IMR-90 (cell line): ENCODE data around the gene MIER3. TPM values are rescaled to one million over a fixed set of nuclear protein-coding genes. Genes with fewer than 3 reads are reported as not detected.

Experiments
- ATAC-seq: fragments of 200-7000 bp; cut with Tn5 transposase; 2 replicates; pipeline ENCODE4 v1.9.1; 2020; ENCODE audit warnings: low read depth, mild to moderate bottlenecking, moderate library complexity
- BruUV-seq: library from RNA; stranded (reverse); fragments of 400-500 nt; replicated peaks from 2 replicates; lab custom pipeline; 2021; lab: Mats Ljungman, UMichigan
- CTCF ChIA-PET: fragments of 300-600 bp; formaldehyde crosslinking; extraction: SDS; loops from one replicate; lab custom pipeline; 2021; ENCODE audit warnings: antibody characterized with exemption; lab: Yijun Ruan, JAX
- POLR2A ChIA-PET: fragments of 300-600 bp; sonication (Branson Sonifier 250); formaldehyde crosslinking; loops from one replicate; lab custom pipeline; 2022; ENCODE audit warnings: antibody characterized with exemption; ENCODE audit not compliant: unreplicated experiment; lab: Charles Lee
- DNase-seq: peaks from one replicate; pipeline ENCODE4 v3.0.0; 2013
- H2AFZ ChIP-seq: replicated peaks from 2 replicates; pipeline ENCODE3; 2013; ENCODE audit warnings: low read length, mild to moderate bottlenecking; ENCODE audit not compliant: poor library complexity
- H2AK5ac ChIP-seq: 2 replicates; pipeline ENCODE4 v1.6.1; 2013; ENCODE audit warnings: low read depth, low read length, inconsistent platforms
- H2AK9ac ChIP-seq: replicated peaks from 2 replicates; pipeline ENCODE3; 2013; ENCODE audit warnings: mild to moderate bottlenecking, low read depth, low read length, moderate library complexity; ENCODE audit not compliant: poor library complexity
- H2BK120ac ChIP-seq: 2 replicates; pipeline ENCODE4 v1.6.1; 2013; ENCODE audit warnings: low read depth, low read length, inconsistent platforms
- H2BK15ac ChIP-seq: 3 replicates; pipeline ENCODE4 v1.6.1; 2013; ENCODE audit warnings: low read depth, low read length, inconsistent platforms
- H2BK20ac ChIP-seq: 2 replicates; pipeline ENCODE4 v1.6.1; 2013; ENCODE audit warnings: low read depth, mild to moderate bottlenecking, inconsistent platforms, low read length, moderate library complexity
- H2BK5ac ChIP-seq: 2 replicates; pipeline ENCODE4 v1.6.1; 2013; ENCODE audit warnings: mild to moderate bottlenecking, low read depth, low read length, inconsistent platforms; ENCODE audit not compliant: poor library complexity, severe bottlenecking
- H3K14ac ChIP-seq: replicated peaks from 2 replicates; pipeline ENCODE4 v1.6.1; 2013; ENCODE audit warnings: low read depth, low read length, inconsistent platforms
- H3K18ac ChIP-seq: 2 replicates; pipeline ENCODE4 v1.6.1; 2013; ENCODE audit warnings: low read depth, low read length, control low read depth
- H3K23ac ChIP-seq: 2 replicates; pipeline ENCODE4 v1.6.1; 2013; ENCODE audit warnings: low read depth, low read length, inconsistent platforms
- H3K27ac ChIP-seq: 2 replicates; pipeline ENCODE4 v1.5.1; 2013; ENCODE audit warnings: mild to moderate bottlenecking, control low read depth, low read length; ENCODE audit not compliant: insufficient read depth
- H3K27me3 ChIP-seq: 2 replicates; pipeline ENCODE4 v1.6.1; 2013; ENCODE audit warnings: low read length; ENCODE audit not compliant: control insufficient read depth, insufficient read depth
- H3K36me3 ChIP-seq: 2 replicates; pipeline ENCODE4 v1.6.1; 2013; ENCODE audit warnings: low read length, mixed read lengths; ENCODE audit not compliant: control insufficient read depth, insufficient read depth
- H3K4ac ChIP-seq: 2 replicates; pipeline ENCODE4 v1.6.1; 2013; ENCODE audit warnings: low read depth, low read length, inconsistent platforms
- H3K4me1 ChIP-seq: 2 replicates; pipeline ENCODE4 v1.6.1; 2013; ENCODE audit warnings: low read length, mixed read lengths; ENCODE audit not compliant: control insufficient read depth, insufficient read depth
- H3K4me2 ChIP-seq: 2 replicates; pipeline ENCODE4 v1.6.1; 2013; ENCODE audit warnings: low read depth, mild to moderate bottlenecking, control low read depth, low read length, moderate library complexity
- H3K4me3 ChIP-seq: 2 replicates; pipeline ENCODE4 v1.5.1; 2013; ENCODE audit warnings: low read depth, mild to moderate bottlenecking, control low read depth, low read length, moderate library complexity; ENCODE audit not compliant: insufficient read depth
- H3K56ac ChIP-seq: 2 replicates; pipeline ENCODE4 v1.6.1; 2013; ENCODE audit warnings: low read length, inconsistent platforms; ENCODE audit not compliant: insufficient read depth; ENCODE audit errors: extremely low read depth
- H3K79me1 ChIP-seq, 2 experiments: 2 replicates each; pipeline ENCODE4 v1.6.1; 2013; ENCODE audit warnings: low read length in 2 of 2, inconsistent platforms in 1 of 2, low read depth in 1 of 2
- H3K9ac ChIP-seq: 2 replicates; pipeline ENCODE4 v1.6.1; 2013; ENCODE audit warnings: low read depth, low read length, control low read depth
- H3K9me1 ChIP-seq: 2 replicates; pipeline ENCODE4 v1.6.1; 2013; ENCODE audit warnings: low read length, inconsistent platforms; ENCODE audit not compliant: insufficient read depth
- H3K9me3 ChIP-seq: 2 replicates; pipeline ENCODE4 v1.6.1; 2013; ENCODE audit warnings: low read length; ENCODE audit not compliant: control insufficient read depth, insufficient read depth
- H4K20me1 ChIP-seq: 2 replicates; pipeline ENCODE4 v1.6.1; 2013; ENCODE audit warnings: low read length, inconsistent platforms; ENCODE audit not compliant: insufficient read depth
- H4K5ac ChIP-seq: 2 replicates; pipeline ENCODE4 v1.6.1; 2013; ENCODE audit warnings: mild to moderate bottlenecking, low read depth, low read length, control low read depth
- H4K8ac ChIP-seq, 2 experiments: 2 replicates each; pipeline ENCODE4 v1.6.1; 2013; ENCODE audit warnings: low read depth in 2 of 2, low read length in 2 of 2, control low read depth in 1 of 2, inconsistent platforms in 1 of 2
- H4K91ac ChIP-seq: 2 replicates; pipeline ENCODE4 v1.6.1; 2013; ENCODE audit warnings: low read depth, low read length, inconsistent platforms; ENCODE audit not compliant: insufficient read depth
- BHLHE40 ChIP-seq: fragments of 150-350 bp; IDR thresholded peaks from 2 replicates; pipeline ENCODE4 v1.6.1; 2016; ENCODE audit warnings: mild to moderate bottlenecking, low read depth, low read length
- CEBPB ChIP-seq: IDR thresholded peaks from 2 replicates; pipeline ENCODE4 v1.6.1; 2012; ENCODE audit warnings: low read depth, low read length, improper control_type of control experiment
- CHD1 ChIP-seq: IDR thresholded peaks from 2 replicates; pipeline ENCODE4 v1.6.1; 2012; ENCODE audit warnings: low read depth, low read length, improper control_type of control experiment
- MAFK ChIP-seq: IDR thresholded peaks from 2 replicates; pipeline ENCODE4 v1.6.1; 2012; ENCODE audit warnings: low read depth, low read length, improper control_type of control experiment
- MAZ ChIP-seq: IDR thresholded peaks from 2 replicates; pipeline ENCODE4 v1.6.1; 2012; ENCODE audit warnings: low read depth, mild to moderate bottlenecking, low read length, improper control_type of control experiment, moderate library complexity, borderline replicate concordance
- NFE2L2 ChIP-seq: fragments of 150-350 bp; IDR thresholded peaks from 2 replicates; pipeline ENCODE4 v1.6.1; 2016; ENCODE audit warnings: low read depth, mild to moderate bottlenecking, low read length
- RCOR1 ChIP-seq: IDR thresholded peaks from 2 replicates; pipeline ENCODE4 v1.6.1; 2012; ENCODE audit warnings: mild to moderate bottlenecking, low read length, improper control_type of control experiment; ENCODE audit not compliant: insufficient replicate concordance
- RFX5 ChIP-seq: IDR thresholded peaks from 2 replicates; pipeline ENCODE4 v1.8.0; 2012; ENCODE audit warnings: low read depth, mild to moderate bottlenecking, low read length, moderate library complexity
- SMC3 ChIP-seq: fragments of 150-350 bp; IDR thresholded peaks from 2 replicates; pipeline ENCODE4 v1.6.1; 2016; ENCODE audit warnings: low read depth, mild to moderate bottlenecking, antibody characterized with exemption, low read length, moderate library complexity
- WGBS, 2 experiments: methylation state at CpG; one replicate each; pipeline versions ENCODE4 v1.1.5 to v1.1.7; 2013; ENCODE audit warnings: missing lambda C conversion rate in 2 of 2; ENCODE audit not compliant: insufficient read length in 1 of 2; ENCODE audit errors: extremely low coverage in 2 of 2; 5-methylcytosine and 5-hydroxymethylcytosine counted together
- dilution Hi-C: fragments of 300-500 bp; cut with HindIII; formaldehyde crosslinking; loops from one replicate; pipeline ENCODE4 v1.14.3; 2018; ENCODE audit warnings: low sequenced_read_pairs; ENCODE audit not compliant: unreplicated experiment
- in situ Hi-C: fragments of 300-500 bp; cut with MboI; formaldehyde crosslinking; loops from 3 replicates; pipeline ENCODE4 v1.14.3; 2019; ENCODE audit warnings: low sequenced_read_pairs, inconsistent platforms, mixed read lengths
- intact Hi-C: fragments of 100-400 bp; cut with micrococcal nuclease; formaldehyde crosslinking; loops from 2 replicates; pipeline ENCODE4 v1.10.0; 2022
- polyA plus RNA-seq, 3 experiments: library from polyadenylated mRNA; depleted of rRNA; stranded (reverse); fragments of >200 nt; gene quantifications; 2 replicates each; pipeline ENCODE4 v1.2.3, GENCODE V29; 2012; ENCODE audit warnings: low replicate concordance in 1 of 3
- total RNA-seq: library from RNA; depleted of rRNA; stranded (reverse); fragments of >200 nt; gene quantifications from 2 replicates; pipeline ENCODE4 v1.2.3, GENCODE V29; 2012
- TF ChIP-seq, protein P1 (sequence below): fragments of 150-350 bp; IDR thresholded peaks from 2 replicates; pipeline ENCODE4 v1.6.1; 2016; ENCODE audit warnings: low read depth, mild to moderate bottlenecking, low read length, moderate library complexity, borderline replicate concordance
- TF ChIP-seq, protein P2 (sequence below): fragments of 150-350 bp; IDR thresholded peaks from 2 replicates; pipeline ENCODE4 v1.6.1; 2017; ENCODE audit warnings: mild to moderate bottlenecking, antibody characterized with exemption, low read length, low read depth

Gene MIER3
- total and polyA plus RNA-seq, 2 of the 4 experiments (the other 2 are of a cell fraction), result 6.4 to 22.9 TPM

DNA sequence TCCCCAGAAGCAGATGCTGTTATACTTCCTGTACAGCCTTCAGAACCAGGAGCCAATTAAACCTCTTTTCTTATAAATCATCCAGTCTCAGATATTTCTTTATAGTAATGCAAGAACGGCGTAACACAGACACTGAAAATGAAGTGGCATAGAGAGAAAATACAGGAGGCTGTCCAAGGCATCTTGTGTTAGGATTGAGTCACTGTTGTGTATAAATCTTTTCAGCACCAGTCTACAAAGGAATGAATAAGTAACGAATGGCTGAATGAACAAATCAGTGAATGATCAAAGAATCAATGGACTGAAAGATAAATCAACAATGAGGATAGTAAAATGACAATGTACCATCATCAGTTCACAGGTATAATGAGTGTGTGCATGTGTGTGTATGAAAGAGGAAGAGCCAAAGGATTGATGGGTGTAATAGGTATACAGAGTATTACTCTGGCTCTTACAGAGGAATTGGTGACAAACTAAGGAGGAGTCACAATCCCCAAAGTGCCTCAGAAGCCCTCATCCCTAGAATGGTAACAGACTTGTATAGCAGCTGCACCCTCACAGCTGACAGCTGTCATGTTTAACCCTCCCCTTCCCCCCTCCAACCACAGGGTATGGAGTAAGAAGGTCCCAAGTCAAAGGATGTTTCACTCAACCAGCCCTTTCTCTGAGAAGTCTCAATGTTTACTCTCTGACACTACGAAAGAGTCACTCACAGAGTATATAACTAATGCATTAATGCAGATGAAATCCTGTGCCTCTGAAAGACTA lies 29.8 kb upstream of the MIER3 start:
- Histone ChIP-seq H3K4me1 (no peaks in the 10 kb centered on the region), H3K56ac (no peak overlapping the region), H3K9me3 (no peaks in the 10 kb centered on the region), H3K79me1 (no peaks in the 10 kb centered on the region), H3K27me3 (peaks cover 17% of the 10 kb centered on the region), H3K4me2 (no peak overlapping the region), H2AK5ac (no peak overlapping the region), H4K91ac (no peak overlapping the region), H2BK120ac (no peak overlapping the region), H4K20me1 (no peaks in the 10 kb centered on the region), H3K18ac (no peak overlapping the region), H2BK15ac (no peak overlapping the region), H4K5ac (no peak overlapping the region), H3K23ac (no peak overlapping the region), H2AFZ (no peak overlapping the region), H2BK20ac (no peak overlapping the region), H2AK9ac (no peak overlapping the region), H4K8ac (no peak overlapping the region), H3K4ac (no peak overlapping the region), H3K27ac (no peak overlapping the region), H3K36me3 (no peaks in the 10 kb centered on the region), H3K9ac (no peak overlapping the region), H3K14ac (no peak overlapping the region), H3K4me3 (no peak overlapping the region), H2BK5ac (no peak overlapping the region), H3K9me1 (no peaks in the 10 kb centered on the region)
- intact Hi-C loops (no loop called here), in situ Hi-C loops (no loop called here), dilution Hi-C loops (no loop called here)
- TF ChIP-seq NFE2L2 (no peak), MAZ (no peak), SMC3 (no peak), RCOR1 (no peak), MAFK (no peak), CEBPB (no peak), CHD1 (no peak), BHLHE40 (no peak), RFX5 (no peak)
- TF ChIP-seq, protein P1, sequence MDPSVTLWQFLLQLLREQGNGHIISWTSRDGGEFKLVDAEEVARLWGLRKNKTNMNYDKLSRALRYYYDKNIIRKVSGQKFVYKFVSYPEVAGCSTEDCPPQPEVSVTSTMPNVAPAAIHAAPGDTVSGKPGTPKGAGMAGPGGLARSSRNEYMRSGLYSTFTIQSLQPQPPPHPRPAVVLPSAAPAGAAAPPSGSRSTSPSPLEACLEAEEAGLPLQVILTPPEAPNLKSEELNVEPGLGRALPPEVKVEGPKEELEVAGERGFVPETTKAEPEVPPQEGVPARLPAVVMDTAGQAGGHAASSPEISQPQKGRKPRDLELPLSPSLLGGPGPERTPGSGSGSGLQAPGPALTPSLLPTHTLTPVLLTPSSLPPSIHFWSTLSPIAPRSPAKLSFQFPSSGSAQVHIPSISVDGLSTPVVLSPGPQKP, result no peak
- TF ChIP-seq, protein P2, sequence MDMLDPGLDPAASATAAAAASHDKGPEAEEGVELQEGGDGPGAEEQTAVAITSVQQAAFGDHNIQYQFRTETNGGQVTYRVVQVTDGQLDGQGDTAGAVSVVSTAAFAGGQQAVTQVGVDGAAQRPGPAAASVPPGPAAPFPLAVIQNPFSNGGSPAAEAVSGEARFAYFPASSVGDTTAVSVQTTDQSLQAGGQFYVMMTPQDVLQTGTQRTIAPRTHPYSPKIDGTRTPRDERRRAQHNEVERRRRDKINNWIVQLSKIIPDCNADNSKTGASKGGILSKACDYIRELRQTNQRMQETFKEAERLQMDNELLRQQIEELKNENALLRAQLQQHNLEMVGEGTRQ, result no peak
- no CpG with 5 or more reads among the region's 4 CpGs for WGBS, 2 experiments
- POLR2A ChIA-PET, result no interaction called here
- DNase-seq (no peak), ATAC-seq (no peak)
- no TSS peak for BruUV-seq
- CTCF ChIA-PET, result no interaction called here
